ENCODE data around the gene EIF4EBP2.

Gene EIF4EBP2, protein sequence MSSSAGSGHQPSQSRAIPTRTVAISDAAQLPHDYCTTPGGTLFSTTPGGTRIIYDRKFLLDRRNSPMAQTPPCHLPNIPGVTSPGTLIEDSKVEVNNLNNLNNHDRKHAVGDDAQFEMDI

DNA sequence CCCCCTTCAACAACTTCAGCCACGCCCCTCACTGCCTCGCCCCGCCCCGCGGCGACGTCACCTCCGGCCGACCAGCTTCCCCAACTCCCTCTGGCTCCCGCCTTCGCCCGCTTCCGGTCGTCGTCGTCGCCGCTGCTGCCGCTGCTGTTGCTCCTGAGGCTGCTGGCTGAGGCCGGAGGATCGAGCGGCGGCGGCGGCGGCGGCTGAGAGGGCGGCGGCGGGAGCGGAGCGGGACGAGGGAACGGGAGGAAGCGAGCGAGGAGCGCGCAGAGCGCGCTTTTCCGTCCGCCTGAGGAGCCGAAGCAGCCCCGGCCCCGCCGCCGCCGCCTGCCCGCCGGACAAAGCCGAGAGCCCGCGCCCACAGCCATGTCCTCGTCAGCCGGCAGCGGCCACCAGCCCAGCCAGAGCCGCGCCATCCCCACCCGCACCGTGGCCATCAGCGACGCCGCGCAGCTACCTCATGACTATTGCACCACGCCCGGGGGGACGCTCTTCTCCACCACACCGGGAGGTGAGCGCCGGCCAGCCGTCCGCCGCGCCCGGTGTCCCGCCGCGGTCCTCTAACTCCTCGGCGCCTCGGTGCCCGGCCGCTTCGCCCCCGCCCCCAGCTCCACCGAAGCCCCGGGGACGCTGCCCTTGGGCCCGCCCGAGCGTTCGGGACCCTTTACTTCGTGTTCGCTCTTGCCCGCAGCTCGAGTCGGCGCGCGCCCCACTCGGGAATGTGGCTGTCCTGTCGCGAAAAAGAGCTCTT lies at the start of gene EIF4EBP2:
EIF4EBP2 (plus strand) TSS at position 110 of the 751 bp plus-strand sequence; CDS start at position 367, 257 bp downstream.
- DNase-seq (ENCODE audit: low read depth in 2 of 2) = peak; percentile 99 to 100

DNA sequence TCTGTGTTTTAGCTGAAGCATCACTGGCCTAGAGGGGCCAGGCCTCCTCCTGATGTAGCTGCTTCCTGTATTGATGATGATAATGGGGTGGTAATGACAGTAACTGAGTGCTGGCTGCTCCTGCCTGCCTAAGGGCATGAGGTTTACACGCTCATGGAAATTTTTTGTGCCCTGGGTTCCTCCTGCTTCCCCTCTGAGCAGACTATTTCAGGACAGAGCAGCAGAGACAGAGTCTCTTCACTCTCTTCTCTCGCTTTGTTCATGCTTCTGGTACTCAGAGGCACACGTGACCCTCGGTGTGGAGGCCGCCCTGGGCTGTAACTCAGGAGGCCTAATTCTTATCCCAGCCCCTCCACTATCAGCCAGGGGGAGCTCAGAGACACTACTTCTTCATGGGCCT lies 49.4 kb upstream of the EIF4EBP2 start:
- no peak for DNase-seq (ENCODE audit: low read depth in 2 of 2)

DNA sequence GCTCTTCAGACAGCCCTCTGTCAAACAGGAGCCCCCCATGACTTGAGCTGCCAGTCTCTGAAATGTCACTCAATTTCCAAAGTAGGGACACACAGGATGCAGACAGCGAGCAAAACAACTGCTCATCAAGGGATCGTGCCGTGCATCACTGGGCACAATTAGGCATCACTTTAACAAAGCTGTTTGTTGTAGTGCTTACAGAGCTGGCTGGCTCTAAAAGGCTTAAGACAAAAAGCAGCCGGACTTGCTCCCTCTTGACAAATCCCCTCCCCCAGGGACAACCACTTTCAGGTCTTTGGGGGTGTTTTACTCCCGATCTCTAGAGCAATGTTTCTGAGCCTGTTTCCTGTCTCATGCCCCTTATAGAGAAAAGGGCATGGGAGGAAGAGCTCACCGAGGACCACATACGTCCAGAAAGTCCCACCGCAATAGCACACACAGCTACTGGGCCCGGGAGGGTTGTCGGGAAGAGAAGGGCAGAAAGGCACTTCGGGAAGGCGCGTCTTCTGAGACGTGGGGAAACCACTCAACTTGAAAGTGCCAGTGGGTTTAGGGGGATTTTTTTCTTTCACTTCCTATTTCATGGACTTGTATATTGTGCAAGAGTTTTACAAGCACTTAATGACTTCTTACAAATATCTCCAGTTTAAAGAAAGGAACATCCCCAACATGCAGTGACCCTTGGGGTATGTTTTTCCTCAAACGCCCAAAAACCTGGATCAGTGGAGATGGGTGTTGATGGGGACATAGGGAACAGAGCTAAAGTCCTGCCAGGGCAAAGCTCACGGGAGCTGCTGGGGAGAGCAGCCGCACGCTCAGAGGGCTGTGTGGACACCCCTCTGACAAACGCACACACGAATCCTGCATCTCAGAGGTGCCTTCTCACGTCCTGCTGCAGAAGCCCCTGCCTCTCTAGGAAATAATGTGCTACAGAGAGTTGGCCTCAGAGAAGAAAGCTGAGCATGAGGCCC lies 48.6 kb upstream of the EIF4EBP2 start:
- DNase-seq (ENCODE audit: low read depth in 2 of 2) = no peak

DNA sequence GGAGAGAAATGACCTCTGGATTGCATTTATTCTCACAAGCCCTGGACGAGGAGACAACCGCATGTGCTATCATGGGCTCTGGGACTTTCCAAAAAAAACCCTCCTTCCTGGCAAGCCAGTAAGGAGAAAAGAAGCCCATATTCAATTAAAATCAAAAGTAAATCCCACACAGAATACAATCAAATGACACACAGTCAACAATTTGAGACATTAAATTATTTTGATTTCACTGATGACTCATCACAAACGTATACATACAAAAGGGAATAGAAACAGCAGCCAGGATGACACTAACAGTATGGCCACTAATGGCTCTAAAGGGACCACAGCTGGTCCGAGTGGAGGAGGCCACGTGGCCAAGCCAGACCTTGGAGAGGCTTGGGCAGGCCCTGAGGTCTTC lies 46.4 kb upstream of the EIF4EBP2 start:
- DNase-seq (ENCODE audit: low read depth in 2 of 2) = no peak

DNA sequence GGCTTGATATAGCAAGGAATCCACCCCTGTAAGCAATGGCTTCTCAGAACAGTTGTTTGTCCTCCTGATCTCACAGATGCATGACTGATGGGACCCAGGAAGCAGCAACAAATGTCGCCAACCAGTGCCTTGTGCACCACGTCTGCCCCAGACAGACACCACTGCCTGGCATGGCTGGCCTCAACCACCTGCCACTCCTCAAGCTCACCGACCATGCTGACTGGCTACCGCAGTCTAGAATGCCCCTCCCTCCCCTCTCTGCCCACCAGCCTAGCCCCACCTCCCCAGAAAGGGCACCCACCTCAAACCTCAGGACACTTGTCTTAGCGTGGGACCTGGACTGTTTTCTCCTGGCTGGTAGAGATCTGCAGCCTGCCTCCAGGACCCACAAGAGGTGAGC lies 45.5 kb upstream of the EIF4EBP2 start:
- DNase-seq (ENCODE audit: low read depth in 2 of 2) = no peak

DNA sequence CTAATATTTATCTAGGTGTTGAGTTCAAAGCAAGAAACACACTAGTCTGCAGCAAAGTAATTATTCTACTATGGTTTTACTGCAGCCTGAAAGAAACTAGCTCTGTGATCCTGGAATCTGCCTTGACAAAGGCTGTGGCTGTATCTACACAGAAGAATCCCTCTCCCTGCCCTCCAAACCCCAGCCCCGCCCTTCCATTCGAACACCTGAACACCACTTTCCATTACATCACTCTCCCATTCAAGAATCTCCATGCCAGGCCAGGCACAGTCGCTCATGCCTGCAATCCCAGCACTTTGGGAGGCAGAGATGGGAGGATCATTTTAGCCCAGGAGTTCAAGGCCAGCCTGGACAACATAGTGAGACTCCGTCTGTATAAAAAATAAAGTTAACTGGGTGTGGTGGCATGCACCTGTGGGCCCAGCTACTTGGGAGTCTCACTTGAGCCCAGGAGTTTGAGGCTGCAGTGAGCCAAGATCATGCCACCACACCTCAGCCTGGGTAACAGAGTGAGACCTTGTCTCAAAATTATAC lies 44.9 kb upstream of the EIF4EBP2 start:
- DNase-seq (ENCODE audit: low read depth in 2 of 2) = no peak

DNA sequence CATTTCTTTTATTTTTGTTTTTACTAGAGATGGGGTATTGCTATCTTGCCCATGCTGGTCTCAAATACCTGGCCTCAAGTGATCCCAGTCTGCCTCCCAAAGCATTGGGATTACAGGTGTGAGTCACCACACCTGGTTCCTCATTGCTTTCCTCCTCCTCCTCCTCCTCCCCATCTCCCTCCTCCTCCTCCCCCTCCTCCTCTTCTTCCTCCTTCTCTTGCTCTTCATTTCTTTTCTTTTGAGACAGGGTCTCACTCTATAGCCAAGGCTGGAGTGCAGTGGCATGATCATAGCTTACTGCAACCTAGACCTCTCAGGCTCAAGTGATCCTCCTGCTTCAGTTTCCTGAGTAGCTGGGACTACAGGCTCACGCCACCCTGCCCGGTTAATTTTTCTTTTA lies 43.7 kb upstream of the EIF4EBP2 start:
- no peak for DNase-seq (ENCODE audit: low read depth in 2 of 2)

DNA sequence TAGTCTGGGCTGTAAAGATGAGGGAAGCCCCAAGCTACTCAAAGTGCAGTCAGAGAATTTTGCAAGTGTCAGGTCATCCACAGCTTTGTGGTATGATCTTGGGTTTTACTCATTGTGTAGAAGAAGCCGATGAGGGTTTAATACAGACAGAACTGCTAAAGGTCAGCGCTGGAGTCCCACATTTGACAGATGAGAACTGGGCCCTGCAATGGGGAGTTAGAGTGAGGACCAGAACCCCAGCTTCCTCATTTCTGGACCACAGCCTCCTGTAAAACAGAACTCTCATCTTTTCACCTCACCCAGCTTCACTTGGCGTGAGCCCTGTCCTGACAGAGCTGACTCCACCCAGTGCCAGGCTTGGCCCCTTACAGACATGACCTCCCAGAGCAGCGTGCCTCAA lies 41.6 kb upstream of the EIF4EBP2 start:
- DNase-seq (ENCODE audit: low read depth in 2 of 2) = no peak

DNA sequence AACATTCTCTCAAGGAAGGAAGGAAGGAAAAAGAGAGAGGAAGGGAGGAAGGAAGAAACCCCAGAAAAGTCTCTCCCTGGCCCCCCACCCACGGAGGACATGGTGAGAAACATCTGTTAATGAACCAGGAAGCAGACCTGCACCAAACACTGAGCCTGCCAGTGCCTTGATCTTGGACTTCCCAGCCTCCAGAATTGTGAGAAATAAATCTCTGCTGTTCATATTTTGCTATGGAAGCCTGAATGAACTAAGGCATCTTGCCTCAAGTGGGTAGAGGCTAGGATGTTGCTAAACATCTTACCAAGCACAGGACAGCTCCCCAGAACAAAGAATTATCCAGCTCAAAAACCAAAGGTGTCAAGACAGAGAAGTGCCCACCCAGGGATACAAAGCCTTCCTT lies 40.7 kb upstream of the EIF4EBP2 start:
- DNase-seq (ENCODE audit: low read depth in 2 of 2) = no peak

DNA sequence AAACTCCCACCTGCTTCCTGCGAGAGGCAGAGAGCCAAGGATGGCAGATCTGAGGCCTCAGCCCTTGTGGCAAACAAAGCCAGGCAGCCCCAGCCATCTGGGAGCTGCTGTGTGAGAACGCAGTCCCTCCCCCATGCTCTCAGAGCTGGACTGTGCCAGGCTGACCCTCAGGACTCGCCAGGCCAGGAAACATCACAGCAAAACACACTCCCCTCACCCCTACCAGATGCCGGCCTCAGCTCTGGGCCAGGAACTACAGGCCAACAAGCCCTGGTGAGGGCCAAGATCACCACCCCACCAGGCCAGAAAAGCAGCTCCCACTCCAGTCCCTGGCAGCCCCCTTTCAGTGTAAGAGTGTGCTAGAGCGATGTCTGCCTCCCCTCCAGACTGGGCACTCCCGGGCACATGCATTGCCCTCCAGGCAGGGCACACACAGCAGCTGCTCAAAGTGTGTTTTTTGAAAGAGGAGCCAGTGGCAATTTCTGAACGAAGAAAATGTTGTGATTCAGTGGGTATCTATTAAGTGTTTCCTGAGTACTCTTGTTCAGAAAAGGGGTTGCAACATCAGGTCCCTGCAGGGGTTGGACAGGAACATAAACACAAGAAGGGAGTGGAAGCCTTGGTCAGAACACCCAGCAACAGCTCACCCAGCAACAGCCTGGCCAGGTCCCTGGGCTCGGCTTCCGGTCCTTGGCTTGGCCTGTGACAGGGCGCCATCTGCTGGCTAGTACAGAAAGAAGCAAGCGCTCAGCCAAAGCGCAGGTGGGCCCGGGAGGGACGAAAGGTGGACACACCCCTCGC lies 39.8 kb upstream of the EIF4EBP2 start:
- DNase-seq (ENCODE audit: low read depth in 2 of 2) = peak; percentile 76 to 77

DNA sequence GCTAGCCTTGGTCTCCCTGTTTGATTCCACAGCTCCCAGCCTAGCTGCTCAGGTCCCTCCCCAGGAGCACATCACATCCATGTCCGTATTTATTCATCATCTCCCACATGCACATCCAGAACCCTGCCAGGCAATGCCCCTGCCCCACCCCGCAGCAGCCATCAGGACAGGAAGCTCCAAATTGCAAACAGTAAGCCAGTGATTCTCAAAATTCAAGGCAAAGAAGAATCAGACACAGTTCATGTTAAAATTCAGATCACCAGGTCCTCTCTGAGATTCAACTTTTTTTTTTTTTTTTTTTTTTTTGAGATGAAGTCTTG lies 39.2 kb upstream of the EIF4EBP2 start:
- no peak for DNase-seq (ENCODE audit: low read depth in 2 of 2)

DNA sequence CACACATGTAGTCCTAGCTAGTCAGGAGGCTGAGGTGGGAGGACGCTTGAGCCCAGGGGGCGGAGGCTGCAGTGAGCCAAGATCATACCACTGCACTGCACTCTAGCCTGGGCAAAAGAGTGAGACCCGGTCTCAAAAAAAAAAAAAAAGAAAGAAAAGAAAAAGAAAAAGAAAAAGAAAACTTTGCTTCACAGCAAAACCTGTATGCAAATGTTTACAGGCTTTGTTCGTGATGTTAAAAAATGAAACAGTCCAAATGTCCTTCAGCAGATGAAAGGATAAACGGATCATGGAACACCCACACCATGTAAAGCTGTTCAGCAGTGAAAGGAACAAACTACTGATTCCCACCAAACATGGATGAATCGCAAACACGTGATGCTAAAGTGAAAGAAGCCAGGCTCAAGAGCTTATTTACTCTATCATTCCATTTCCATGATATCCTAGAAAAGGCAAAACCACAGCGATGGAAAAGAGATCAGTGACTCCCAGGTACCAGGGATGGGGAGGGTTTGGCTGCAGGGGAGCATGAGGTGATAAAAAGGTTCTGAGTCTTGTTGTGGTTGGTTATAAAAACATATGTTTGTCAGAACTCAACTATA lies 36.6 kb upstream of the EIF4EBP2 start:
- no peak for DNase-seq (ENCODE audit: low read depth in 2 of 2)

DNA sequence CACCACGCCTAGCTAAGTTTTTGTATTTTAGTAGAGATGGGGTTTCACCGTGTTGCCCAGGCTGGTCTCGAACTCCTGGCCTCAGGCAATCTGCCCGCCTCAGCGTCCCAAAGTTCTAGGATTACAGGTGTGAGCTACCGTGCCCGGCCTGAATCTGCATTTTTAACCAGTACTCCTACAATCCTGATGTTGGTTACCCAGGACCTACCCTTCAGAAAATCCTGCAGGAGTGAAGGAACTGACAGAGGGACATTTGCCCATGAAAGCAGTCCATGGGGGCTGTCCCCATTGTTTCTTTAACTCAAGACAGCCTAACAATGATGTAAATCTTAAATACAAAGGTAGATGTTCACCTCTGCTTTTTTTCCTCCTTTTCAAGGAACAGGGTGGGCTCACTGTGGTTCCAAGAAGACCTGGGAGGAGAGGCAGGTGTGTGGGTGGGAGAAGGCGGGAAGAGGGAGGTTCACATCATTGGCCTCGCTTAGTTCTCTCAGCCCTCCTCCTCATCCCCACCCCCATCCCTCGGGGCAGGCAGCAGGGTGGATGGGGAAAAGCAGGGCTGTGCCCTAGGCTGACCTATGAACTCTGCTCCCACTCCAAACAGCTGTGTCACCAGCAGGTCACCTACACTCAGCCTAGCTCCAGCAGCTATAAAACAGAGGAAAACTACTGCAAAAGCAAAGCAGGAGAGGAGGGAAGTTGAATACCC lies 35.0 kb upstream of the EIF4EBP2 start:
- DNase-seq (ENCODE audit: low read depth in 2 of 2) = no peak

DNA sequence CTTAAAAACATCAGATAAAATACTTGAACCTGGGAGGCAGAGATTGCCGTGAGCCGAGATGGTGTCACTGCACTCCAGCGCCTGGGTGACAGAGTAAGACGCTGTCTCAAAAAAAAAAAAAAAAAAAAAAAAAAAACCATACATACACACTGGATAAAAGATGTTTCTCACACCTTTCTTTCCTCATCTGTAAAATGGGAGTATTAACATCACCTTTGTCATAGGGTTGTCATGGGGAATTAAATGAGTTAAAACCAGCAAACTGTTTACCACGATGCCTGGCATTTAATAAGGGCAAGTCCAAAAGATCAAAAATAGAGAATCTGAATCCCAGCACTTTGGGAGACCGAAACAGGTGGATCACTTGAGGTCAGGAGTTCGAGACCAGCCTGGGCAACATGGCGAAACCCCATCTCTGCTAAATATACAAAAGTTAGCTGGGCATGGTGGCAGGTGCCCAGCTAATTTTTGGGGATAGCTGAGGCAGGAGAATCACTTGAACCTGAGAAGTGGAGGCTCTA lies 34.4 kb upstream of the EIF4EBP2 start:
- no peak for DNase-seq (ENCODE audit: low read depth in 2 of 2)

DNA sequence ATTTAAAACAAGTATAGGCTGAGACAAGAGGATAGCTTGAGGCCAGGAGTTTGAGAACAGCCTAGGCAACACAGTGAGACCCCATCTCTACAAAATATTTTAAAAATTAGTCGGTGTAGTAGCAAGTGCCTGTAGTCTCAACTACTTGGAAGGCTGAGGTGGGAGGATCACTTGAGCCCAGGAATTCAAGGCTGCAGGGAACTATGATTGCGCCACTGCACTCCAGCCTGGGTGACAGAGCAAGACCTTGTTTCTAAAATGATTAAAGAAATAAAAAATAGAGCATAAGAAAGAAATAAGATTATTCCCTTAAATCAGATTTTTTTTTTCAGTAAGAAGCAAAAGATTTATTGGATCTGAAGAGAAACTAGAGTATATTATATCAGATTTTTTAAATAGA lies 33.2 kb upstream of the EIF4EBP2 start:
- DNase-seq (ENCODE audit: low read depth in 2 of 2) = no peak

DNA sequence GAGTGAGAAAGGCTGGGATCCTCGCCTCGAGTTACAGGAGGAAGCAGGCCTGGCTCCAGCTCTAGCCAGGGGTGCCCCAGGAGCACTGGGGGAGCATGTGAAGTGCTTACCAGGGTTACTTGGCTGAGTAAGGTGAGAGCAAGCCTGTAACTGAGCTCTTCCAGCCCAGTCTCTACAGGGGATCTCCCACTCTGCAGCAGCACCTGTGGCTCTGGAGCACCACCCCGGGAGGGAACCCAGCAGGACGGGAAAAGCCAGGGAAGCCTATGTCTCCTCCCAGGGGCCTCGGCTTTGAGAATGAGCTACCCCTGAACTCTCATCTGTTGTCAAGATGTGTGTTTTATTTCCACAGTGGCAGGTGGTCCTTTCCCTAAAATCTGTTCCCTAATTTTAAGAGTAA lies 32.1 kb upstream of the EIF4EBP2 start:
- no peak for DNase-seq (ENCODE audit: low read depth in 2 of 2)

DNA sequence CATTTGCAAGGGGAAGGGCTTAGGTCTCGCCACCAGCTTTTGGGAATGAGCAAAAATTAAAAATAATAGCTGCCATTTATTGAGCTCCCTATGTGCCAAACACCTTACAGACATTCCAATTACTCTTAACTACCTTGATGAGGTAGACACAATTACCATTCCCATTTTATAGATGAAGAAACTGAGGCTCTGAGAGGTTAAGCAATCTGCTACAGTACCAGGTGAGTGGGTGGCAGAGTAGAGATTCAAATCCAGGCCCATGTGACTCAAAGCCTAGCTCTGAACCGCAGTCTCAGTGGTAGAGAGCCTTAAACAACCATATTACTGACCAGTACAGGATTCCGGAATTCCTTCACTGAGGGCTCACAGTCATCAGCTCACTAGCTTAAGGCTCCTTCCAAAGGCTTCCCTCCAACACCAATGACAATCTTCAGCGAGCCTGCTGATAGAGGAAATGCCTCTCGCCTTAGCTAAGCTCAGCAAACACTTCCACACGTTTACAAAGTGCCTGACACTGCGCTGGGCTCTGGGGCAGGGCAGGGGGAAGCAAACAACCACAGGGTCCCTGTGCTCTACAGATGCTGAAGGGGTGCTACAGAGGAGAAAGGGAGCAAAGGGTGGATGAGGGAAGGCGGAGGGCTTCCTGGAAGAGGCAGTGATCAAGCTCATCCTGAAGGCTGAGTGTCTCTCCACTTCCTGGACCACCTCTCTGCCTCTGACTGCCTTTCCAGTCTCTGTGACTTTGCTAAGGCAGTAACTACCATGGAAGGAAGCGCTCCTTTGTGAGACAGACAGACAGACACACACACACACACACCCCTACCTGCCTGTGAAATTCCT lies 28.9 kb upstream of the EIF4EBP2 start:
- no peak for DNase-seq (ENCODE audit: low read depth in 2 of 2)

DNA sequence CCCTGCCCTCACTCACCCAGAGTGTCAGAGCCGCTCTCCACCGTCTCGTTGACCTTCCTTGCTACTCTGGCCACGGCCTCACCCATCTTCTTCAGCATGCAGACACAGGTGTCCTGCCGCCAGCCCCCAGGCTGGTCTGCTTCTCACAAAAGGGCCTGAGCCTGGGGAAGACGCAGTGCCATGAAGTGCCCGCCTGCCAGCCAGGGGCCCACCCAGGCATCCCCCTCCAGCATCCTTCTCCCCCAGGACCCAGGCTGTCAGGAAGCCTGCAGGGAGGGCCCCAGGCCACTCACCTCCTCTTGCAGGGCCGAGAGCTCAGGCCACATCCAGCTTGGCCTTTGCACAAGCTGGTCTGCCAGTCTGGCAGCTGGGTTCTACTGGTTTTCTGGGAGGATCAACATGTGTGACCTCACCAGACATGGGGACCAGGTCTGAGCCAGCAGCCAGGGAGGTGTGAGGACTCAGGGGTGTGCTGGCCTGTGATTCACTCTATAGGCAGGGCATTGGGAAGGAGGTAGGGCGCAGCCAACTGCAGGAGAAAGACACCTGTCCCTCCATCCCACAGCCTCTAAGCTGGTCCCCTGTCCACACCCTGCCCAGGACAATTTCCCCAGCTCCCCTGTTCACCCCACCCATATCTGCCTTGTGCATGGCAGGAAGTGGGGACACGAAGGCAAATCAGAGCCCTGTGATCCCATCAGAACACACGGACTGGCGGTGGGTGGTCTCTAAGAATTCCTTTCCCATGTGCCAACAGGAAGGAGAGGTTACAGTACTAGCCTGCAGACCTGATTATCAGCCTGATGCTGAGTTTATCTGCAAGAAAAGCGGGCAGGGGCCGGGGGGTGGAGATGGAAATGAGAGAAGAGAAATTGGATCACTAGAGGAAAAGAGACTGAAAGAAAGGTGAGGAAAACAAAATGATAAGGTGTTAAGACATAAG lies 27.2 kb upstream of the EIF4EBP2 start:
- DNase-seq (ENCODE audit: low read depth in 2 of 2) = no peak

All from stimulated activated CD4-positive, alpha-beta T cell treated with anti-CD3 and anti-CD28 coated beads, Interleukin-1b, Interleukin-23, amount 100 ng/mL, for 4 hours (primary cell).